Measurements from ENCODE around the gene TWIST1. TPM values are rescaled to one million over a fixed set of nuclear protein-coding genes. Genes with fewer than 3 reads are reported as not detected.

Gene TWIST1
- total and polyA plus RNA-seq, 2 donors from 2014 or later, result 1.3 to 1.7 TPM

DNA sequence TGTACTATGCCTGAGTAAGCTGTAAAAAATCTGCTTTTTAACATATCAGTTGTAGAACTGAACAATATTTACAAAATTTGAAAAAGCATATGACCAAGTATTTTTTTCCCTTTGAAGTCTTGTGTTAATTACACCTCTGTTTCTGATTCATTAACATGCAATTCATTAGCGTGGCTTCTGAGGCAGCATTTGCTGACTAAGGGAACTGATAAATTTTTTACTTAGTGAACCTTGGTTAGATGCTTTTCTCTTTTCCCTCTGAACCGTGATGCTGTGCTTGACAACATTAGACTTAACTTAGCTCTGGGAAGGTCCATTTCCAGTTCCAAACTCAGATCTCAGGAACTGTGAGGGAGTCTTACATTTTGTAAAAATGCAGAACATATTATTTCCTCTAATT, 28.1 kb downstream of the TWIST1 start:
- Histone ChIP-seq H3K36me3 (ENCODE audit: control insufficient read depth in 2 of 3, insufficient read depth in 3 of 3, low read length in 3 of 3) (no peaks in the 10 kb centered on the region), H3K27ac (ENCODE audit: low read depth in 2 of 2, low read length in 2 of 2) (no peak overlapping the region), H3K4me3 (ENCODE audit: low read length in 3 of 3) (no peak overlapping the region), H3K4me1 (ENCODE audit: control insufficient read depth in 2 of 3, insufficient read depth in 2 of 3, low read depth in 1 of 3, low read length in 3 of 3) (no peaks in the 10 kb centered on the region), H3K27me3 (ENCODE audit: control insufficient read depth, insufficient read depth, low read length) (no peaks in the 10 kb centered on the region), H3K9me3 (ENCODE audit: control insufficient read depth in 2 of 3, insufficient read depth in 1 of 3, low read length in 3 of 3) (no peaks in the 10 kb centered on the region), H3K9ac (ENCODE audit: low read length in 3 of 3) (no peak overlapping the region)
- no peak for FAIRE-seq
- TF ChIP-seq, protein P1, sequence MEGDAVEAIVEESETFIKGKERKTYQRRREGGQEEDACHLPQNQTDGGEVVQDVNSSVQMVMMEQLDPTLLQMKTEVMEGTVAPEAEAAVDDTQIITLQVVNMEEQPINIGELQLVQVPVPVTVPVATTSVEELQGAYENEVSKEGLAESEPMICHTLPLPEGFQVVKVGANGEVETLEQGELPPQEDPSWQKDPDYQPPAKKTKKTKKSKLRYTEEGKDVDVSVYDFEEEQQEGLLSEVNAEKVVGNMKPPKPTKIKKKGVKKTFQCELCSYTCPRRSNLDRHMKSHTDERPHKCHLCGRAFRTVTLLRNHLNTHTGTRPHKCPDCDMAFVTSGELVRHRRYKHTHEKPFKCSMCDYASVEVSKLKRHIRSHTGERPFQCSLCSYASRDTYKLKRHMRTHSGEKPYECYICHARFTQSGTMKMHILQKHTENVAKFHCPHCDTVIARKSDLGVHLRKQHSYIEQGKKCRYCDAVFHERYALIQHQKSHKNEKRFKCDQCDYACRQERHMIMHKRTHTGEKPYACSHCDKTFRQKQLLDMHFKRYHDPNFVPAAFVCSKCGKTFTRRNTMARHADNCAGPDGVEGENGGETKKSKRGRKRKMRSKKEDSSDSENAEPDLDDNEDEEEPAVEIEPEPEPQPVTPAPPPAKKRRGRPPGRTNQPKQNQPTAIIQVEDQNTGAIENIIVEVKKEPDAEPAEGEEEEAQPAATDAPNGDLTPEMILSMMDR (IDR thresholded peaks at IDR 0.05; ENCODE audit: borderline replicate concordance, extremely low read depth, insufficient read depth), result no peak
- DNase-seq, result no peak
- intact Hi-C loops (cut with DNase I), result no loop called here

DNA sequence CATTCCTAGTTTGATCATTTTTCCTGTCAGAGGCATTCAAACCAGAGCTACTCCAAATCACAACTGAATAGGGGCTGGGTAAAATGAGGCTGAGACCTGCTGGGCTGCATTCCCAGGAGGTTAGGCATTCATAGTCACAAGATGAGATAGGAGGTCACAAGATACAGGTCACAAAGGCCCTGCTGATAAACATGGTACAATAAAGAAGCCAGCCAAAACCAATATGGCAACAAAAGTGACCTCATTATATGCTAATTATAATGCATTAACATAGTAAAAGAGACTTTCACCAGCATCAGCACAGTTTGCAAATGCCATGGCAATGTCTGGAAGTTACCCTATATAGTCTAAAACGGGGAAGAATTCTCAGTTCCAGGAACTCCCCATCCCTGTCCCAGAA, 37.3 kb downstream of the TWIST1 start:
- no peak overlapping the region for H3K4me3 ChIP-seq (ENCODE audit: low read length in 3 of 3)
- TF ChIP-seq, protein P1 (IDR thresholded peaks at IDR 0.05; ENCODE audit: borderline replicate concordance, extremely low read depth, insufficient read depth), result no peak
- no peaks in the 10 kb centered on the region for H3K36me3 ChIP-seq (ENCODE audit: control insufficient read depth in 2 of 3, insufficient read depth in 3 of 3, low read length in 3 of 3)
- FAIRE-seq (no peak), DNase-seq (no peak)
- no peak overlapping the region for H3K27ac ChIP-seq (ENCODE audit: low read depth in 2 of 2, low read length in 2 of 2)
- no peaks in the 10 kb centered on the region for H3K4me1 ChIP-seq (ENCODE audit: control insufficient read depth in 2 of 3, insufficient read depth in 2 of 3, low read depth in 1 of 3, low read length in 3 of 3)
- H3K9ac ChIP-seq (ENCODE audit: low read length in 3 of 3), result no peak overlapping the region
- peaks cover 0 to 2% (median 0%) of the 10 kb centered on the region in 3 donors for H3K9me3 ChIP-seq (ENCODE audit: control insufficient read depth in 2 of 3, insufficient read depth in 1 of 3, low read length in 3 of 3)
- H3K27me3 ChIP-seq (ENCODE audit: control insufficient read depth, insufficient read depth, low read length), result no peaks in the 10 kb centered on the region
- intact Hi-C loops (cut with DNase I), result no loop called here

DNA sequence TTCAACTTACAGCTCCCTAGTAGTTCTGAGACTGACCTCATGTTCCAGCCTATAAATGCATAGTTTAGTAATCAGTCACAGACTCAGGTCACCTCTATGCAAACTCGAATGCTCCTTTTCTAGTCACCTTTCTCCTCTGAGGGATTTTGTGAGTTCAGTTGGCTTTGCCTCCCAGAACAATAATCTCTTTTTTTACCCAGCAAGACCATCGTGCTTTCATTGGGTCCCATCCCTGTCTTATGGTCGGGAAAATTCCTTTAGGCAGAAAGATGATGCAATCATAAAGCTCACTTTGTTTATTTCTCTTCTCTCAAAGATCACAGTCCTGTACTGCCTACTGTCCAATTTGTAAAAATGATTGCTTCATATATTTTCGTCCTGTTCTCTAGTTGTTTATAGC, 38.4 kb downstream of the TWIST1 start:
- Histone ChIP-seq H3K9me3 (ENCODE audit: control insufficient read depth in 2 of 3, insufficient read depth in 1 of 3, low read length in 3 of 3) (peaks cover 0 to 2% (median 0%) of the 10 kb centered on the region in 3 donors), H3K4me1 (ENCODE audit: control insufficient read depth in 2 of 3, insufficient read depth in 2 of 3, low read depth in 1 of 3, low read length in 3 of 3) (no peaks in the 10 kb centered on the region), H3K36me3 (ENCODE audit: control insufficient read depth in 2 of 3, insufficient read depth in 3 of 3, low read length in 3 of 3) (no peaks in the 10 kb centered on the region), H3K9ac (ENCODE audit: low read length in 3 of 3) (no peak overlapping the region), H3K4me3 (ENCODE audit: low read length in 3 of 3) (no peak overlapping the region), H3K27me3 (ENCODE audit: control insufficient read depth, insufficient read depth, low read length) (no peaks in the 10 kb centered on the region), H3K27ac (ENCODE audit: low read depth in 2 of 2, low read length in 2 of 2) (no peak overlapping the region)
- intact Hi-C loops (cut with DNase I), result no loop called here
- DNase-seq (no peak), FAIRE-seq (no peak)
- TF ChIP-seq, protein P1 (IDR thresholded peaks at IDR 0.05; ENCODE audit: borderline replicate concordance, extremely low read depth, insufficient read depth), result no peak

DNA sequence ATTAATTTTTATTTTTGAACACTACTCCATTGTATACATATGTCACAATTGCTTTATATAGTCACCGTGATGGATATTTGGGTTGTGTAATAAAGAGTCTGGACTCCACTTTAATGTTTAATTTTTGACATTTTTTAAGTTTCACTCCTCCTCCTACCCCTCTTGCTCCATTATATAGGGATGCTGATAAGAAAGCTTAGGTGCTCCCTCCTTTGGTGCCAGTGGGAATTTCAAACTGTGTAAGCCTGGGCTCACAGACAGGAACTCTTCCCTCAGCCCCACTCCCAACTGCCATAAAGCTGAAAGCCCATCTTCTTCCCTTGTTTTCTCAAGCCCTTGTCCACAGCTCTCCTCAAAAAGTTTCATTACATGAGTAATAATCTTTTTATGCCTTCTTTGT, 47.6 kb downstream of the TWIST1 start:
- H3K4me3 ChIP-seq (ENCODE audit: low read length in 3 of 3), result no peak overlapping the region
- no peak overlapping the region for H3K27ac ChIP-seq (ENCODE audit: low read depth in 2 of 2, low read length in 2 of 2)
- no peaks in the 10 kb centered on the region for H3K4me1 ChIP-seq (ENCODE audit: control insufficient read depth in 2 of 3, insufficient read depth in 2 of 3, low read depth in 1 of 3, low read length in 3 of 3)
- no peak overlapping the region for H3K9ac ChIP-seq (ENCODE audit: low read length in 3 of 3)
- DNase-seq (no peak), FAIRE-seq (no peak)
- no peaks in the 10 kb centered on the region for H3K9me3 ChIP-seq (ENCODE audit: control insufficient read depth in 2 of 3, insufficient read depth in 1 of 3, low read length in 3 of 3)
- no peaks in the 10 kb centered on the region for H3K27me3 ChIP-seq (ENCODE audit: control insufficient read depth, insufficient read depth, low read length)
- intact Hi-C loops (cut with DNase I), result no loop called here
- TF ChIP-seq, protein P1 (IDR thresholded peaks at IDR 0.05; ENCODE audit: borderline replicate concordance, extremely low read depth, insufficient read depth), result no peak
- H3K36me3 ChIP-seq (ENCODE audit: control insufficient read depth in 2 of 3, insufficient read depth in 3 of 3, low read length in 3 of 3), result no peaks in the 10 kb centered on the region
